ENCODE data around the gene MAGI2.

Gene MAGI2

DNA sequence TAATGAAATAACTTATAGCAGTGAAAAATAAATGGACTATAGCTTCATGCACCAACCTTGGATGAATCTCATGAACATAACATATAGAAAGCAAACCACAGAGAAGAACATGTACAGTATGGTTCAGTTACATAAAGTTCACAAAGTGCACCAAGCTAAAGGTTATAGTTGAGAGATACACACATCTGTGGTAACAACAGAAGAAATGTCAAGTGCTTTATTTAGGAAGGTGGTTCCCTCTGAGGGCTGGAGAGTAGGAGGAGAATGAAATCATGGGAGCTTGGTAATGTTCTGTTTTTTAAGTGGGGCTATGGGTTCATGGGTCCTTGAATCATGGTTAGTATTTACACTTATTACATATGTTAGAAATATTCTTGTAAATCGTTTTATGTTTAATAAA lies 1331.6 kb downstream of the MAGI2 start:
- no peak for DNase-seq (ENCODE audit: low read depth)
- H3K4me3 ChIP-seq (ENCODE audit: low read length) = no peak overlapping the region
- TF ChIP-seq CTCF (conservative IDR thresholded peaks at IDR 0.05; ENCODE audit: low read length) = no peak

GRCh38 chr7:78118470-78118869 lies 1335.0 kb downstream of the MAGI2 start:
- TF ChIP-seq CTCF (conservative IDR thresholded peaks at IDR 0.05; ENCODE audit: low read length) = no peak
- H3K4me3 ChIP-seq (ENCODE audit: low read length) = no peak overlapping the region
- no peak for DNase-seq (ENCODE audit: low read depth)

DNA sequence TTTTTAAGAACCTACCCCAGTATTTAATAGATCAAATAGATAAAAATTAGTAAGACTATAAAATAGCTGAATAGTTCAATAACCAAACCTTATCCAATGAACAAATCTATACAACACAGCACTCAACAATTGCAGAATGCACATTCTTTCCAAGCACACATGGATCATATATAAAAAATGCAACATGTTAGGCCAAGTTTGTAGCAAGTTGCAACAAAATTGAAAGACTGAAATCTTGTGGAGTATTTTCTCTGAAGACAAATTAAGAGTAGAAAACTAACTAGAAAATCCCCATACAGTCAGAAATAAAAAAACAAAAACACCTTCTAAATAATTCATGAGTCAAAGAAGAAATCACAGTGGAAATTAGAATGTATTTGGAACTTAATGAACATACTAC lies 1337.6 kb downstream of the MAGI2 start:
- no peak for TF ChIP-seq CTCF (conservative IDR thresholded peaks at IDR 0.05; ENCODE audit: low read length)

DNA sequence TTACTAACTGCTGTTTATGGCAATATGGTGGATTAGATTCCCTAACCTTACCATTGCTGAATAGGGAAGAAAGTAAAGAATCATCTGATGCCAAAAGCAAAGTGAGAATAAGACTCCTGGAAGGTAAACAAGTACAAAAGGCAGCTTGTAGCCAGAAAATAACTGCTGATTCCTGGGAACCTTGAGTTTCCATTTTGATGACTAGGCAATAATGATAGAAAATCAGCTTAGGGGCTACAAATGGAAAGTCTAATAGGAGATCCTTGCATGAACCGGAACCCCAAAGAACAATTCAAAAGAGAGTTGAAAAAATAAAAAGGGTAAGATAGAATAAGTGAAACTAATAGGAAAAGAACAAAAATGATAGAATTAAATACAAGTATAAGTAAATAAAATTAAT lies 1338.5 kb downstream of the MAGI2 start:
- DNase-seq (ENCODE audit: low read depth) = no peak
- TF ChIP-seq CTCF (conservative IDR thresholded peaks at IDR 0.05; ENCODE audit: low read length) = no peak
- no peak overlapping the region for H3K4me3 ChIP-seq (ENCODE audit: low read length)

More for the DNA sequence above, 1337.6 kb downstream of the MAGI2 start:
- DNase-seq (ENCODE audit: low read depth) = no peak
- H3K4me3 ChIP-seq (ENCODE audit: low read length) = no peak overlapping the region

DNA sequence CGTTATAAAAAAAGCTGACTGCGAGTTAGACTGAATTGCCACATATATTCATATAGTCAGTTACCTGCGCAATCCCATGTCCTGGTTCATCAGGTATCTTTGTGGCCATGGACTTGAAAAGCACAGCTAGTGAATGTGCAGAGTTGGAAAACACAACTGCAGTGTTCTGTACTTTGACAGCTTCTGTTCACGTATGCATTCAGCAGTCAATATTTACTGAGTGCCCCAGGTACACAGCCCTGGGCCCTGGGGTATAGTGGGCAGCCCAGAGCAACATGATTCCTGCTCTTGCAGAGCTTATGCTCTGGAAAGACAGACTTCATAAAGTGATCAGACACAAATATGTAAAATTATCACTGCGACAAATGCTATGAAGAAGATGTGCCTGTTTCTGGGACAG lies 1341.0 kb downstream of the MAGI2 start:
- DNase-seq (ENCODE audit: low read depth) = no peak
- no peak overlapping the region for H3K4me3 ChIP-seq (ENCODE audit: low read length)
- no peak for TF ChIP-seq CTCF (conservative IDR thresholded peaks at IDR 0.05; ENCODE audit: low read length)

GRCh38 chr7:78111386-78111785 lies 1342.1 kb downstream of the MAGI2 start:
- no peak for DNase-seq (ENCODE audit: low read depth)
- no peak for TF ChIP-seq CTCF (conservative IDR thresholded peaks at IDR 0.05; ENCODE audit: low read length)
- no peak overlapping the region for H3K4me3 ChIP-seq (ENCODE audit: low read length)

GRCh38 chr7:78103475-78103874 lies 1350.0 kb downstream of the MAGI2 start:
- H3K4me3 ChIP-seq (ENCODE audit: low read length) = no peak overlapping the region
- DNase-seq (ENCODE audit: low read depth) = no peak
- TF ChIP-seq CTCF (conservative IDR thresholded peaks at IDR 0.05; ENCODE audit: low read length) = no peak
